PFSK-1 (cell line): ENCODE results near the gene PRRX1.

Source experiments
- FOXP2 ChIP-seq: optimal IDR thresholded peaks from 2 replicates; pipeline ENCODE3; 2011; ENCODE audit warnings: borderline replicate concordance, control low read depth, inconsistent platforms; ENCODE audit not compliant: insufficient read depth; ENCODE audit errors: extremely low read length, extremely low read depth
- POLR2AphosphoS5 ChIP-seq: IDR thresholded peaks from 2 replicates; pipeline ENCODE4 v1.6.1; 2012; ENCODE audit warnings: low read depth, mild to moderate bottlenecking, control low read depth, low read length, moderate library complexity
- SIN3A ChIP-seq: IDR thresholded peaks from 2 replicates; pipeline ENCODE4 v1.6.1; 2012; ENCODE audit warnings: mild to moderate bottlenecking, low read length, moderate library complexity, borderline replicate concordance; ENCODE audit not compliant: insufficient read depth
- TAF1 ChIP-seq: IDR thresholded peaks from 2 replicates; pipeline ENCODE4 v1.6.1; 2012; ENCODE audit warnings: low read length, control low read depth, borderline replicate concordance; ENCODE audit not compliant: insufficient read depth
- TF ChIP-seq, protein P1 (sequence below), 2 experiments: IDR thresholded peaks; 2 replicates each; pipeline versions ENCODE4 v1.6.1 to v1.8.0; 2011 to 2012; ENCODE audit warnings: low read depth in 2 of 2, low read length in 2 of 2, control low read depth in 1 of 2, inconsistent platforms in 1 of 2, mild to moderate bottlenecking in 1 of 2, moderate library complexity in 1 of 2; ENCODE audit not compliant: insufficient read depth in 1 of 2

Gene PRRX1

DNA sequence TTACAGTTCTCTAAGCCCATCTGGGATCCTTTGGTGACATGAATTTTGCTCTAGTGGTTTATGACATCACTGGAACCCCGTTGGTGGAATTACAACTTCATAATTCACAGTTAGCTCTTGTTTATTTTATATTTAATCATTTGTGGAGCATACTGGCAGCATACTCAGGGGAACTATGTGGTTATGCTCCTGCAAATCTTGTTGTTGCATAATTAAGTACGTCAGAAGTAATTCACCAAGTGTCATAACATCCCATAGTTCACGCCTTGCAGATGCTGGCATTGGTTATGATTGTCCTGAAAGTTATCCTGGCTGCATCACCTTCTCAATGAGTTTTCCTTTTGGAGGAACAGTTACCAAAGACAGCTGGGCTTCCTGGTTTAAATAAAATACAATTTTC, 16.5 kb downstream of the PRRX1 start:
- TF ChIP-seq FOXP2, result no peak
- TF ChIP-seq POLR2AphosphoS5, result no peak
- TF ChIP-seq, protein P1, sequence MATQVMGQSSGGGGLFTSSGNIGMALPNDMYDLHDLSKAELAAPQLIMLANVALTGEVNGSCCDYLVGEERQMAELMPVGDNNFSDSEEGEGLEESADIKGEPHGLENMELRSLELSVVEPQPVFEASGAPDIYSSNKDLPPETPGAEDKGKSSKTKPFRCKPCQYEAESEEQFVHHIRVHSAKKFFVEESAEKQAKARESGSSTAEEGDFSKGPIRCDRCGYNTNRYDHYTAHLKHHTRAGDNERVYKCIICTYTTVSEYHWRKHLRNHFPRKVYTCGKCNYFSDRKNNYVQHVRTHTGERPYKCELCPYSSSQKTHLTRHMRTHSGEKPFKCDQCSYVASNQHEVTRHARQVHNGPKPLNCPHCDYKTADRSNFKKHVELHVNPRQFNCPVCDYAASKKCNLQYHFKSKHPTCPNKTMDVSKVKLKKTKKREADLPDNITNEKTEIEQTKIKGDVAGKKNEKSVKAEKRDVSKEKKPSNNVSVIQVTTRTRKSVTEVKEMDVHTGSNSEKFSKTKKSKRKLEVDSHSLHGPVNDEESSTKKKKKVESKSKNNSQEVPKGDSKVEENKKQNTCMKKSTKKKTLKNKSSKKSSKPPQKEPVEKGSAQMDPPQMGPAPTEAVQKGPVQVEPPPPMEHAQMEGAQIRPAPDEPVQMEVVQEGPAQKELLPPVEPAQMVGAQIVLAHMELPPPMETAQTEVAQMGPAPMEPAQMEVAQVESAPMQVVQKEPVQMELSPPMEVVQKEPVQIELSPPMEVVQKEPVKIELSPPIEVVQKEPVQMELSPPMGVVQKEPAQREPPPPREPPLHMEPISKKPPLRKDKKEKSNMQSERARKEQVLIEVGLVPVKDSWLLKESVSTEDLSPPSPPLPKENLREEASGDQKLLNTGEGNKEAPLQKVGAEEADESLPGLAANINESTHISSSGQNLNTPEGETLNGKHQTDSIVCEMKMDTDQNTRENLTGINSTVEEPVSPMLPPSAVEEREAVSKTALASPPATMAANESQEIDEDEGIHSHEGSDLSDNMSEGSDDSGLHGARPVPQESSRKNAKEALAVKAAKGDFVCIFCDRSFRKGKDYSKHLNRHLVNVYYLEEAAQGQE (IDR thresholded peaks at IDR 0.05; ENCODE audit: insufficient read depth in 1 of 2, low read depth in 2 of 2, low read length in 2 of 2), result no peak
- no peak for TF ChIP-seq TAF1
- TF ChIP-seq SIN3A, result no peak

DNA sequence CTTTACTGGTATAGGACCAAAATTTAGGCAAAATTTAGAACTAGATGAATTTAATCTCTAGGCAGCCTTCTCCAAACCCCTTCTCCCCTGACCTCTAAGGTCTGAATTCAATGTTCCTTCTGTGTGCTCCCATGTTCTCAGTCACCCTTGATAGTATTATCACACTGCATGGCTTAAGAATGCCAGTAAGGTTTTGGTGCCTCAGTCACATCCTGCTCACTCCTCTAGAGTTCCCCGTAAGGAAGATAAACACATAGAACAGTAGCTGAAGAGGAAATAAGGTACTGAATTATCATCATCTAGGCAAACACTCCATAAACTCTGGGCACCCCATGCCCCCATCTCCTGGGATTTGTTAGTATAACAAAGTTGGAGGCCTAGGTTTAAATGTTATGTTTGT, 18.2 kb downstream of the PRRX1 start:
- TF ChIP-seq FOXP2, result no peak
- TF ChIP-seq, protein P1 (IDR thresholded peaks at IDR 0.05; ENCODE audit: insufficient read depth in 1 of 2, low read depth in 2 of 2, low read length in 2 of 2), result no peak
- no peak for TF ChIP-seq POLR2AphosphoS5
- TF ChIP-seq TAF1, result no peak
- no peak for TF ChIP-seq SIN3A

DNA sequence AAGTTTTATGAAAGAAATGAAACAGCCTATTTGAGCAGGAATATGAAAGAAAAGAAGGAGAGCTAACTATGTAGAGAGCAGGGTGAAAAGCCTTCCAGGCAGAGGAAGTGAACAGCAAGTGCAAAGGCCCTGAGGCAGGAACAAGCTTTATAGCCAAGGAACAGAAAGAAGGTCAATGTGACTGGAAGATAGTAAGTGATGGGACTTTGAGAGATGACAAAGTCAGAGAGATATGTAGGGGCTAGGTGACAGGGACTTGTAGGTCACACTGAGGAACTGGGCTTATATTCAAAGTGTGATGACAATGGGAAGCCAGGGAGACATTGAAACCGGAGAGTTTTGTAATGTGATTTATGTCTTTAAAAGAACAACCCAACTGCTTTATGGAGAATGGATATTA, 18.9 kb downstream of the PRRX1 start:
- TF ChIP-seq, protein P1 (IDR thresholded peaks at IDR 0.05; ENCODE audit: insufficient read depth in 1 of 2, low read depth in 2 of 2, low read length in 2 of 2), result no peak
- TF ChIP-seq POLR2AphosphoS5 (no peak), FOXP2 (no peak), SIN3A (no peak), TAF1 (no peak)

DNA sequence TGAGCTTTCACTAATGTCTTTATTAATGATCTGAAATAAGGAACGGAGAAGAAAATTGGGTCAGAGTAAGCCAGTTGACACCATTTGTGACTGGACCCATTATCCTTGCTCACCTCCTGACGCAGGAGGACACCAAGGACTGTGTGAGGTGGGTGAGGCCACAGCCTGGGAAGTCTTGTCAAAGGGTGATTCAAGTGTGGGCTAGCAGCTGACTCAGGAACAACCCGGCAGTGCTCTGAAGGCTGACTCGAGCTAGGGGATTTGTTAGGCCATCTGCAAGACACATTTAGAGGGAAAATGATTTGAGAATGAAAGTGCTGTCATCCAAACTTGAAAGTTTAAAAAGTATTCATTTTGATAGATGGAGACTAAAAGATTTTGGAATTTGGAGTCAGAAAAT, 21.2 kb downstream of the PRRX1 start:
- TF ChIP-seq FOXP2 (no peak), TAF1 (no peak), SIN3A (no peak), POLR2AphosphoS5 (no peak)
- TF ChIP-seq, protein P1 (IDR thresholded peaks at IDR 0.05; ENCODE audit: insufficient read depth in 1 of 2, low read depth in 2 of 2, low read length in 2 of 2), result no peak

DNA sequence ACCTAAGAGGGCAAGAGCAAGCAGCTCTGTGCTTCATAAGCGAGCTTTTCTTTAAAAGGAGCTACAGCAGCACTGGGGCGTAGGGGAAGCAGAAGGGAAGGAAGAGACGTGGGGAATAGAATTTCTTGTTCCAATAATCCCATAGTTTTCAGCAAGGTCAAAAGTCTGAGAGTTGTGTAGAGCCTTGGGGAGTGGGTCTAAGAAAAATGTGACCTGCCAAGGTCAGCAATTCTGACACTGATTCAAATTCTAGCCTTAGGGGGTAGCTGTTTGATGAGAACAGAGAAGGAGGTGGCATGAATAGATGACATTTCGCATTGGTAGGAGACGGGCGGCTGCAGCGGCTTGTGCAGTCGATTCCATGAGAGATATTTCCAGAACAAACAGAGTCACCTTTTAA, 22.4 kb downstream of the PRRX1 start:
- TF ChIP-seq POLR2AphosphoS5 (no peak), TAF1 (no peak), SIN3A (no peak), FOXP2 (no peak)
- TF ChIP-seq, protein P1 (IDR thresholded peaks at IDR 0.05; ENCODE audit: insufficient read depth in 1 of 2, low read depth in 2 of 2, low read length in 2 of 2), result no peak
